GM15510 (cell line): Measurements from ENCODE around the gene LRFN4.

ENCODE experiments used
- POLR2A ChIP-seq: IDR thresholded peaks from 3 replicates; pipeline ENCODE4 v1.6.1; 2011; ENCODE audit warnings: borderline replicate concordance; ENCODE audit not compliant: insufficient read length; ENCODE audit errors: extremely low read depth

The LRFN4 gene

GRCh38 chr11:66883016-66883965, 26.4 kb downstream of the LRFN4 start:
- no peak for TF ChIP-seq POLR2A

- no peak for TF ChIP-seq POLR2A
Measured at GRCh38 chr11:66884443-66884842, 27.6 kb downstream of the LRFN4 start.

DNA sequence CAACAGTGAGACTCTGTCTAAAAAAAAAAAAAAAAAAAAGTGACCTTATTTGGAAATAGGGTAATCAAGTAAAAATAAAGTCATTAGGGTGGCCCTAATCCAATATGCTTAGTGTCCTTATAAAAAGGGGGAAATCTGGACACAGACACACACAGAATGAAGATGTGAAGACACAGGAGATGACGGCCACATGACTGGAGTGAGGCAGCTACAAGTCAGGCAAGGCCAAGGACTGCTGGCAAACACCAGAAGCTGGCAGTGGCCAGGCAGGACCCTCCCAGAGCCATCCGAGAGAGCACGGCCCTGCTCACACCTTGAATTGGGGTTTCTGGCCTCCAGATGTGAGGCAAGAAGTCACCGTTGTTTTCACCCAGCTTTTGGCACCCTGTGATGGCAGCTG, 28.6 kb downstream of the LRFN4 start:
- TF ChIP-seq POLR2A: no peak

DNA sequence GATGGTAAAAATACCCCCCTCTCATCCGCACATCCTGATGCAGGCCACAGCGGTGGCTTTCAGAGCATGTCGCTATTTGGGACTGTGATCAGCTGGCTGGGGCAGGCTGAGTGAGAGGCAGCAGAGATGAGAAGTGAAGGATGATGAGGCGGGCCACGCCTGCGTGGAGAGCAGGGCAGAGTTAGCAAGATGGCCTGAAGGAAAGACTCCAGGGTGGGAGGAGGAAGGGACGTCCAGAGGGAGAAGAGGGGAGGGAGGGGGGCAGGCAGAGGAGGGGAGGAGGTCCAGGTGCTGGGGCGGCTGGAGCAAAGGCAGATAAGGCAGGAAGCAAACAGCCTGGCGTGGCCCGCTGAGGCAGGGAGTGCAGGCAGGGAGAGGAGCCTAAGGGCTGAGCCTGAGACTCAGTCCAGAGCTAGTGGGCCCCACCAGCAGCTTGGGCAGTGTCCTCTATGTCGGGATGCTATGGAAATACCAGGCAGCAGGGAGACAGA, 29.1 kb downstream of the LRFN4 start:
- TF ChIP-seq POLR2A: no peak

GRCh38 chr11:66886671-66887221, 29.9 kb downstream of the LRFN4 start:
- no peak for TF ChIP-seq POLR2A

- no peak for TF ChIP-seq POLR2A
Measured at GRCh38 chr11:66887526-66887925, 30.7 kb downstream of the LRFN4 start.

DNA sequence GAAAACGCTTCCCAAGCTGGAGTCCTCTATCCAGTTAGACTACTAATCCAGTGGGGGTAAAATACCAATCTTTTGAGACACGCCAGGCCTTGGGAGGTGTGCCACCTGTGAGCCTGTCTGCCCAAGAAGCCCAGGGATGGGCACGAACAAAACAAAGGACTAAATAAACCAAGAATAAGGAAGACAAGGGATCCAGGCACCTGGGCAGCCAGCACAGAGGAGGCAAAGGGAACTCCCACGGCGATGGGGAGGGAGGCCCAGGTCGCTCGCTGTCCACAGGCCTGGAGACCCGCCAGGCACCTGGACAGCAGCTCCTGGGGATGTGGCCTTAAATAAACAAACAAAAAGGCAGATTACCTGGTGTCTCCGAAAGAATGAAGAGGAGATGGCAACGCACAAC, 31.4 kb downstream of the LRFN4 start:
- TF ChIP-seq POLR2A: no peak

- no peak for TF ChIP-seq POLR2A
Measured at GRCh38 chr11:66889960-66890359, 33.1 kb downstream of the LRFN4 start.

GRCh38 chr11:66891851-66892660, 35.2 kb downstream of the LRFN4 start:
- TF ChIP-seq POLR2A: no peak

DNA sequence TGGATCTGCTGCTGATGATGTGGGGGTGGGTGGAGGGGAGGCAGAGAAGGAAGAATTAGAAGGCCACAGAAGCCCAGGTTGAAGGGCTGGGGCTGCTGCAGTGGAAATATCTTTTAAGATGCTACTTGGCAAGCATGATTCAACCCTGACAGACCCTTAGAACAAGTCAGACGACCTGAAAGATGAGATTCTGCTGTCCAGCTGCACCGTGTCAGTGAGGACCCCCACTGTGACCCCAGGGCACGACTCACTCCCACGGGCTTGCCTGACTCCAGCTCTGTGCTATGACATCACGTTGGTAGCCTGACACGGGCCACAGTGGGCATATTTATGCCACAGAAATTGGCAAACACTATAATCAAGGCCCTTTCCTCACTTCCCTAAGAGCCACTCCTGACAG, 36.0 kb downstream of the LRFN4 start:
- no peak for TF ChIP-seq POLR2A

DNA sequence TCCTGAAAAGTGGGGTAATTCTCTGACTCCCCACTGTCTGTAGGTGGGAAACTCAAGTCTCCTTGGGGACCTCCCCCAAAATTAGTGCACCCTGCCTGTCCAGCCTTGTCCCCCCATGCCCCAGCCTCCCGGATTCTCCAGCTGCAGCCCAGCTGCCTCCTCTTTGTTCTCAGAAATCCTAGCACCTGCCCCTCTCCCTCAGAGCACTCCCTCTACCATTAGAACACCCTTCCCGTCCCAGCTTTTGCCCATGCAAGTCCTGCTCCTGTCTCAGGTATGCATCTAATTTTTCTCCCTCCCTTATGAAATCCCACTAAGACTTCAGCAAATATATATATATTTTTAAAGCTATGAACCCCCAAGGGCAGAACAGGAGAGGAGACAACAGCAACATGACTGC, 37.3 kb downstream of the LRFN4 start:
- TF ChIP-seq POLR2A: no peak

GRCh38 chr11:66901964-66902390, 45.1 kb downstream of the LRFN4 start:
- TF ChIP-seq POLR2A: no peak

- no peak for TF ChIP-seq POLR2A
Measured at GRCh38 chr11:66902486-66903177, 45.8 kb downstream of the LRFN4 start.

DNA sequence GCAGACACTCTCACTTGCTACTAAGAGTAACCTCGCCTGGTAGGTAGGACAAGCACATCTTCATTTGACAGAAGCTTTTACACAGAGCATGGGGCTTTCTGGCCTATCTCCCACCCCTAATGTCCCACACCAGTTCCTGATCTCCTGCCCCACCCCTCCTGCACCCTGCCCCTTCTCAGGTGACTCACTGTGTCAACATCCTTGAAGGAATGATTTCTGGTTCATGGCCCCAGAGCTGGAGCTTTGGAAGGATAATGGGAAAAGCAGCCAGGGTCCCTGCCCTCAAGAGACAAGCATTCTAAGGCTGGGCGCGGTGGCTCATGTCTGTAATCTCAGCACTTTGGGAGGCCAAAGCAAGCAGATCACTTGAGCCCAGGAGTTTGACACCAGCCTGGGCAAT, 47.2 kb downstream of the LRFN4 start:
- no peak for TF ChIP-seq POLR2A
